HG03135 (cell line): ENCODE measurements around the gene BEGAIN.

Experiments used
- ATAC-seq: cut with Tn5 transposase; IDR thresholded peaks from one replicate; pipeline ENCODE4 v1.9.1; 2021; ENCODE audit warnings: mild to moderate bottlenecking, moderate library complexity; ENCODE audit not compliant: unreplicated experiment

The BEGAIN gene

DNA sequence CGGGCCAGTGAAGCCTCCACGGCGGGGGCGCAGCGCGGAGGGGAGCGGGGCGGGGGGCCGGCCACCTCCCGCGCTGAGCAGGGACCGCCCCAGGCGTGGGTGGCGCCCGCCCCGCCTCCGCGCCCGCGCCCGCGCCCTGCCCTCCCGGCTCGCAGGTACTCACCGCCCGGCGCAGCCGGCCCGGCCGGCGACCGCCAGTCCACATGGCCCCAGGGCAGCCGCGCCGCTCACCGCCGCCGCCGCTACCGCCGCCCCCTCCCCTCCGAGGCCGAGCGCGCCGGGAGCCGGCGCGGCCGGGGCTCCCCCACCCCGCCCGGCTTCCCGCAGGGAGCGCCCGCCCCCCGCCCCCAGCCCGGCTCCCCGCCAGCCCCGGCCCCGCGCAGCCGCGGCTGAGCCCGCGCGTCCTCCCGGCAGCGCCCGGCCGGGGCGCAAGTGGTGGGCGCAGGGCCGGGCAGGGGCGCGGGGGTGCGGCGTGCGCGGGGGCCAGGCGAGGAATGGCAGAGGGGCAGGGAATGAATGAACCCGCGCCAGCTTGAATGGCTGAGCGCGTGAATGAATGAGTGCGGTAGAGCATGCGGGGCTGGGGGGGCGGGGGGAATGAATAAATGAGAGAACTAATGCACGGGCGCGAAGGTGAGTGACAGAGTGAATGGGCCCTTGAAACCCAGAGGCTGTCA lies at the start of gene BEGAIN:
TSS of gene BEGAIN (minus strand) at position 332 of the 677 bp plus-strand sequence. CDS start at position 205, 127 bp downstream.
- no peak for ATAC-seq

DNA sequence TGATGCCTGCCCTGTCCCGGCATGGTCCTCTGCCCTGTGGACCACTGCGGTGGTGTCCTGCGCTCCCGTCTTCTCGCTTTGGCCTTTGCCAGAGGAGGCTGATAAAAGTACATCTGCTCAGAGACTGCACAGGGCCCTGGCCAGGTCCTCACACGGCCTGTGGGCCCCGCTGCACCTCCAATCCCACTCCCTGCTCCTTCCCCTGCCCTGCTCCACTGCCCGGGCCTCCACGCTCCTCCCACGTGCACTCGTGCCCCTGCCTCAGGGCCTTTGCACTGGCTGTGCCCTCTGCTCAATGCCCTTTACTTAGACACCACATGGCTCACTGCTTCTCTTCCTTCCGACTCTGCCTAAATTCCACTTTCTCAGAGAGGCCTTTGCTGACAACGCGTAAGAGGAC lies 49.3 kb upstream of the BEGAIN start:
- ATAC-seq: no peak

GRCh38 chr14:100634026-100634425 lies 46.8 kb upstream of the BEGAIN start:
- no peak for ATAC-seq

GRCh38 chr14:100633406-100633805 lies 46.2 kb upstream of the BEGAIN start:
- no peak for ATAC-seq

DNA sequence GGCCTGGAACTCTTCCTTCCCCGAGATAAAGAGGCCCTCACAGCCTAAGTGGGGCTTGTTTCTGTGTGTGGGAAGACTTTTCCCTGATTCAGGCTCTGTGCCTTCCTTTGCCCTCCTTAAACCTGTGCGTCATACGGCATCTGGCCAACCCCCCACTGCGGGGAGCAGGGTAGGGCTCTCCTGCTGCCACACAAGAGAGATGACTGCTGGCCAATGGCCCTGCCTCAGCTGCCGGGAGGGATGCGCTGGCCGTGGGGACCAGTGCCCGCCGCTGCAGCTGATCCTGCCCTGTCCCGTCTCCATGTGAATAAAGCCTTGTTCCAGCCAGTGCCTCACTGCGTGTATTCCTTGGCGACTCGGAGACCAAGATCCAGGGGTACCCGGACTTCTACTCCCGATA lies 42.5 kb upstream of the BEGAIN start:
- no peak for ATAC-seq

DNA sequence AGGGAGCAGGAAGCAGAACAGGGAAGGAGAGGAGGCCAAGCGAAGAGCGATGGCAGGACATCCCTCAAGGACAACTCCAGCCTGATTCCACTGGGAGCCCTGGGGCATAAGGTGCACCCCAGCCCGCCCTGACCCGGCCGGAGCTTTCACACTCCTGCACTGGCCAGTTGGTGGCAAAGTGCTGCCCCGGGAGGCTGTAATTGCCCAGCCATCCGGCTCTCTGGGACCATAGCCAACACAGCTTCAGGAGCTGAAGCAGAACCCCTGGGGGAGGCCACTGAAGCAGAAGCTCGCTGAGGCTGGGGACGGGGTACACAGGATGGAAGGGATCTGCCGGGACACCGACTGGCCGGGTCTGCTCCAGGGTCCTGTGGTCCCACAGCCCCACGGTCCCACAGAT lies 41.9 kb upstream of the BEGAIN start:
- ATAC-seq: no peak

GRCh38 chr14:100628225-100628624 lies 41.0 kb upstream of the BEGAIN start:
- no peak for ATAC-seq

- no peak for ATAC-seq
These were observed 39.4 kb upstream of the BEGAIN start for GRCh38 chr14:100626614-100627013.

- no peak for ATAC-seq
These were observed 36.7 kb upstream of the BEGAIN start for GRCh38 chr14:100623961-100624360.

DNA sequence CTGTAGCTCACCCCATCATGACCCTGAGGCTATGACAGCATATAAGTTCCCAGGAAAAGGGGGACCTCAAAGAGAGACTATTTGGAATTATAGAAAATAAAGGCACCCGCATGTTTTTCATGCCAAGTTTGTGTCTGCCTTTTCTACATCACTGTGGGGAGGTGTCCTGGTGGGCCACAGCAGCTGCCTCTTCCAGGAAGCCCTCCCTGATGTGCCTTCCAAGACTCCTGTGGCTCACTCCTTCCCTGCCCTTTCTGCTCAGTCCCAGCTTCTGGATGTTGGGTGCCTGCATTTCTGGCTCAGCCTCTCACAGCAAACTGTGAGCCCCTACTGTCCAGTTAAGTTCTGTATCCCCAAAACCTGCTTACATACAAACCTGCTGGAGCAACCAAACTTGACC lies 36.3 kb upstream of the BEGAIN start:
- ATAC-seq: no peak

- ATAC-seq: no peak
These were observed 35.7 kb upstream of the BEGAIN start for GRCh38 chr14:100622708-100623485.

DNA sequence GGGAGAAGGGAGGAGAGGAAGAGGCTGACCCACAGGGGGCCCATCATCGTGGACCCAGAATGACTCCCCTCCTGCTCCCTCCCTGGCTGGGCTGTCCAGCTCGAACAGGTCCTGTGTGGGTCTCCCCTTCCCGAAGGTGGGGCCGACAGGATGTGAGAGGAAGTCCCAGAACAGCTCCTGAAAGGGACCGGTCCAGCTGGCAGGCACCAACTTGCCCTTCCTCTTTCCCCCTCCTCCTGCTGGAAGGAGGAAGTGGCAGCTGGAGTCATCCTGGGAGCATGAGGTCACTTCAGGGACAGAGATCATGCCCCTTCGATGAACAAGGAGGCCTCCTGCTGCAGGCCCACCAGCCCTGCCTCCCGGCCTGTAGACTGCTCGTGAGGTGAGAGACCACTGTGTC lies 35.0 kb upstream of the BEGAIN start:
- no peak for ATAC-seq

DNA sequence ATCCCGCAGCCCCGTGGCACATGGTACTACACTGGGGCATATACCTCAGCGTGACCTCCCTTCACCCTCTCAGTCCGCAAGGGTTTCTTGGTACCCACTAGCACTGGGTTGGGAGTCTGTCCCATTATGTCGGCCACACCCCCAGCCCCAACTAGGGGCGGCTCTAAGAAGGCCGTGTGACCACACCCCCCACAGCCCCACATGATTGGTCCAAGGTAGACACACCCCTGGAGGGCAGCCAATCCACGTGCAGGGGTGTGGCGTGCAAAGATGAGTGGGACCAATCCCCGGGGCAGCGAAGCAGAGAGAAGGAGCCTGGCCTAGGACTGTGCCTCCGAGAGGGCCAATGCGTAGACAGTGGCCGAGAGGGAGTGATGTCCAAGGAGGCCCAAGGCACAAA lies 34.6 kb upstream of the BEGAIN start:
- ATAC-seq: no peak

DNA sequence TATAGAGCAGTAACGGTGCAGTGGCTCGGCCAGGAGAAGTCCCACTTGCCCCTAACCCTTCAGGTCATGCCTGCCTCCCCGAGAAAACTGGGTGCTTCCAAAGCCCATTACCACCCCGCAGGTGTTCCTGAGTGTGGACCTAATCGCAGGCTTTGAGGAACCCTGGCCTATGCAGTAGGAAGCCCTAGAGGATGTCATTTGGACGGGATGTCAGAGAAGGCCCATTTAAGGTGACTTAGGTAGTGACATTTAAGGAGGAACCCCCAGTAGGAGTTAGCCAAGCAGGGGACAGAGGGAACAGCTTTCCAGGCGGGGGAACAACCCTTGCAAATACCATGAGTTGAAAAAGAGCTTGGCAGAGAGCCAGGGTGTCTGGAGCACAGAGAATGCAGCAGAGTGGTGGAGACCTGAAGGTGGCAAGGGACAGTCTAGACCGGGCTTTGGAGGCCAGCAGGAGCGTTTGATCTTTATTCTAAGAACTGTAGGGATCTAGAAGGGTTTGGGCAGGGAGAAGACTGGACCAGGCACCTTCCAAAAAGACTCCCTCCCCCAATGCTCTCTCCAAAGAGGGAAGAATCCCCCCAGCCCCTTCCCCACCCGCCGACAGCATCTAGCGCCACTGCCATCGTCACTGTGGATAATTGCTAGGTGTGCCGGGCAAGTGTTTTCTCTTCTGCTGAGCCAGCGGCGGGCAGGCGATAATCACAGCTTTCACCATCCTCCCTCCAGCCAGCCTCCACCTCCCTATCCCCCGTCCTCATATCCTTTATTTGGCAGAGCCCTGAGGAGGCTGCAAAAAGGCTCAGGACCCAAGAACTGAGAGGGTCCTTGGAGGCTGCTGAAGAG lies 33.3 kb upstream of the BEGAIN start:
- no peak for ATAC-seq

DNA sequence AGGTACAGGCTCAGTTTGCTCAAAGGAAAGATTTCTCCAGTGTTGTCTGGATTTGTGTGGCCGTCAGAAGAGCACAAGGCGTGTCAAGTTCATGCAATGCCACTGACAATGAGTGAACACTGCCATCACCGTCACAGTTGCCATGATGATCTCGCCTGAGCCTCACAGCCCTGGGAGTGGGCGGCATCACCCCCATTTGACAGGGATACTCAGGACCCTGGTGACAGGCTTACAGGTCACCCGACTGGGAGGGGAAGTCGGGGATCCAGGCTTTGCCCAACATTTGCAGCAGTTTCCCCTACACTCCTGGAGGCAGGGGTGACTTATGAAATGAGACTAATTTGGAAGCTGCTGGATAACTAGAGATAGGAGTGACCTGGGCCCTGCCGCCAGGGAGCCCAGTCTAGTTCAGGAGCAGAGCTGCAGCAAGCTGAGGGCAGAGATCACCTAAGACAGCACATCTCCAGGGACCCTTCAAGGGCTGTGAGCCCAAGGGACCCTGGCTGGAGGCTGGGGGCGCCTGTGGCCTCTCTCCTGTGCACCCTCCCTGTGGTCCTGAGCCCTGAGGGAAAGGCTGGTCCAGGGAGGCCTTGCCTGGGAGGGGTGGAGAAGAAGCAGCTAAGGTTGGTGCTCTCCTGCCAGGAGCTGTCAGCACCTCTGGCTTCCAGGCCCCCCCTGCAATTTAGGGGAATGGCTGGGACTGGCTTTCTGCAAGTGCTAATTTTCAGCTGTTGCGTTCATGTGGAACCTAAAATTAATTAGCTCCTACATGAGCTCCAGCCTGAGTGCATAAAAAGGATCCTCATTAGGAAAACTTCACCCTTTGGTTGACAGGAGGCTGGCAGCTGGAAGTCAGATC lies 32.4 kb upstream of the BEGAIN start:
- ATAC-seq: no peak

GRCh38 chr14:100618763-100619320 lies 31.6 kb upstream of the BEGAIN start:
- ATAC-seq: no peak

GRCh38 chr14:100618318-100618693 lies 31.1 kb upstream of the BEGAIN start:
- ATAC-seq: no peak

DNA sequence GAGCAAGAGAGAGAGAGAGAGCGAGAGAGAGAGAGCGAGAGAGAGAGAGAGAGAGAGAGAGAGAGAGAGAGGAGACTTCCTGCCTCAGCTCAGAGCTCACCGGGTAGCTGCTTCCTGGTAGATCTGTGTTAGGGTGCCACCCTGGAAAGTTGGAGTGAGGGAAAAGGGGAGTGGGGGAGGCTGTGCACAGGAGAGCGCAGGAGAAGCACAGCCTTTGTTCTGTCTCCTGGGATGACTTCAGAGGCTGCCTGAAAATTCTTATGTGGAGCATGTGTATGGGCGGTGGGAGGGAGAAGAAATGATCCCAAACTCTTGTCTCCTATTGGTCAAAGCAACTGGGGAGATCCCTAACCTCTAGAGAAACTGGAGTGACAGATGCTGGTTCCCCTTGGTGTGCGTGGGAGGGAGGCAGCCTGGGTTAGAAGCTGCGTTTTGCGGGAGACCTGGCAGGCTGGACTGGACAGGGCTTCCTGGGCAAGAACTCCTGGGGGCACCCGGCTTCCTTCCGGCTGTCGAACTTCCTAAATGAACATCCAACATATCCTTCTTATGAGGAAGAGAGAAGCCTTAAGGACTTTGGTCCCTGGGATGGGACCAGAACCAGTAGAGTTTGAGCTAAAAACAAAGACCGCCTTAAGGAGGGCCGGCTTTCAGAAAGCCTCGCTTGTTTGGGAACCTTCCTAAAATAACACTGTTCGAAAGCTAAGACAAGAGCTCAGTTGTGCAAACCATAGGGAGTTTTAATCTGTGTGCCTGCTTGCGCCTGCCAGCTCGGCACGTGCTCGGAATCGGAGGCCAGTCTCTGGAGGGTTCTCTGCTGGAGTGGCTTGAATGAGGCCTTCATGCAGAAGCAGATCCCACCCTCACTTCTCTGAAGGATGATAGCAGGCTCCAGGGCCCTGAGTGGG lies 30.4 kb upstream of the BEGAIN start:
- ATAC-seq: no peak

DNA sequence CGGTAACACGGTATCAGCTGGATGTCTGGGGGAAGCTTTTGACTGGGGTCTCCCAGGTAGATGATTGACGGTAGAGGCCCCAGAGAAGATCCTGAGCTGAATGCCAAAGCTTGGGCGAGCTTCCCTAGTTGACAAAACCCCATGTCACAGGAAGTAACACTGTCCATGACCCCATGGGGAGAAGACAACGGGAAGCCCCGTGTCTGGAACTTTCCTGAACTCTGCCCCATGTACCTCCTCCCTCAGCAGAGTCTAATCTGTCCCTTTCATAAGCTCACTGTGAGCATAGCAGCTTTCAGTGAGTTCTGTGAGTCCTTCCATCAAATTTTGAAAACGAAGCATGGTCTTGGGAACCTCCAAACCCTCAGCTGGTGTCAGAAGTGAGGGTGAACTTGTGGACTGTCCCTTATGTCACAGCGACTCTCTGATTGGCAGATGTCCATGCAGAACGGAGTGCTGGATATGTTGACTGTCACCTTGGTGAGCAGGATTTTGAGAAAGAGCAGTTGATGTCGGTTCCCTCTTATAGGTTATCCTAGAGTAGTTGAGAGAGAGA lies 29.7 kb upstream of the BEGAIN start:
- no peak for ATAC-seq
